Gastroesophageal sphincter (tissue), 4 donors: ENCODE measurements around the gene IVD. TPM values are rescaled to one million over a fixed set of nuclear protein-coding genes. Genes with fewer than 3 reads are reported as not detected.

Experiments
- ATAC-seq: fragments of 150-250 bp; one replicate; pipeline ENCODE4 v1.9.1; 2016; ENCODE audit warnings: mild to moderate bottlenecking, moderate library complexity
- H3K27ac ChIP-seq, 4 donors: fragments of 200-600 bp; sonication (generic) in 3 of 4; 1 replicate in 3 of 4; 2 replicates in 1 of 4; pipeline ENCODE4 v1.5.1; 2016 to 2019
- H3K27me3 ChIP-seq: fragments of 200-600 bp; sonication (generic); one replicate; pipeline ENCODE4 v1.5.1; 2019
- H3K36me3 ChIP-seq, 2 donors: fragments of 200-600 bp; sonication (generic); one replicate each; pipeline ENCODE4 v1.5.1; 2019; ENCODE audit warnings: control low read depth in 1 of 2
- H3K4me1 ChIP-seq, 3 donors: fragments of 200-600 bp; sonication (generic); 1 replicate in 2 of 3; 2 replicates in 1 of 3; pipeline ENCODE4 v1.5.1; 2016 to 2019; ENCODE audit warnings: control low read depth in 2 of 3
- H3K4me3 ChIP-seq, 2 donors: fragments of 200-600 bp; sonication (generic); one replicate each; pipeline ENCODE4 v1.5.1; 2019; ENCODE audit warnings: mild to moderate bottlenecking in 1 of 2, moderate library complexity in 1 of 2
- H3K9me3 ChIP-seq, 3 donors: fragments of 200-600 bp; sonication (generic); one replicate each; pipeline ENCODE4 v1.5.1; 2017 to 2019; ENCODE audit warnings: control low read depth in 2 of 3
- CTCF ChIP-seq, 4 experiments: fragments of 200-600 bp in 2 of 4; fragments of 450-650 bp in 2 of 4; sonication (generic) in 1 of 4; IDR thresholded peaks; one replicate each; pipeline ENCODE4 v1.5.1; 2017 to 2019; ENCODE audit warnings: antibody characterized with exemption in 4 of 4, mild to moderate bottlenecking in 2 of 4, moderate library complexity in 2 of 4
- EP300 ChIP-seq: sonication (generic); formaldehyde crosslinking; IDR thresholded peaks from one replicate; pipeline ENCODE4 v1.6.1; 2017; ENCODE audit warnings: antibody characterized with exemption, mild to moderate bottlenecking
- POLR2A ChIP-seq, 2 donors: fragments of 450-650 bp; IDR thresholded peaks; one replicate each; pipeline ENCODE4 v1.6.1; 2017; ENCODE audit warnings: antibody characterized with exemption in 2 of 2, mild to moderate bottlenecking in 2 of 2, moderate library complexity in 1 of 2
- POLR2AphosphoS5 ChIP-seq: sonication (generic); formaldehyde crosslinking; IDR thresholded peaks from one replicate; pipeline ENCODE4 v1.6.1; 2017; ENCODE audit warnings: antibody characterized with exemption
- WGBS, 2 donors: methylation state at CpG; one replicate each; pipeline ENCODE4 v1.1.5; 2018; ENCODE audit warnings: low coverage in 1 of 2; 5-methylcytosine and 5-hydroxymethylcytosine counted together
- total RNA-seq, 4 donors: library from RNA; depleted of rRNA; stranded (reverse); fragments of >200 nt; gene quantifications; one replicate each; pipeline ENCODE4 v1.1.0, GENCODE V29; 2016

IVD gene
- total RNA-seq, 4 donors from 2014 or later: 26.1 to 80.2 (median 50.1) TPM

GRCh38 chr15:40379374-40379773 lies 26.2 kb upstream of the IVD start:
- Histone ChIP-seq H3K36me3 (no peaks in the 10 kb centered on the region), H3K4me1 (peaks cover 0 to 15% (median 5%) of the 10 kb centered on the region in 3 donors), H3K9me3 (no peaks in the 10 kb centered on the region), H3K27me3 (no peaks in the 10 kb centered on the region), H3K4me3 (no peak overlapping the region), H3K27ac (no peak overlapping the region)
- TF ChIP-seq POLR2A (IDR thresholded peaks at IDR 0.05) (no peak), EP300 (no peak), CTCF (IDR thresholded peaks at IDR 0.05) (no peak), POLR2AphosphoS5 (no peak)
- ATAC-seq: no peak
- WGBS, 2 donors: 82 to 88% methylated on average over 4 of the region's 4 CpGs

GRCh38 chr15:40379853-40380252 lies 25.7 kb upstream of the IVD start:
- no peak overlapping the region for H3K4me3 ChIP-seq
- H3K4me1 ChIP-seq: peaks cover 0 to 15% (median 5%) of the 10 kb centered on the region in 3 donors
- WGBS, 2 donors: 8 to 17% methylated on average over 4 of the region's 4 CpGs
- H3K9me3 ChIP-seq: no peaks in the 10 kb centered on the region
- no peaks in the 10 kb centered on the region for H3K36me3 ChIP-seq
- H3K27ac ChIP-seq: no peak overlapping the region
- peak; percentile 59 for ATAC-seq
- TF ChIP-seq CTCF (IDR thresholded peaks at IDR 0.05): no peak
- no peak for TF ChIP-seq POLR2A (IDR thresholded peaks at IDR 0.05)
- no peak for TF ChIP-seq EP300
- TF ChIP-seq POLR2AphosphoS5: no peak
- no peaks in the 10 kb centered on the region for H3K27me3 ChIP-seq

- H3K9me3 ChIP-seq: no peaks in the 10 kb centered on the region
- no peaks in the 10 kb centered on the region for H3K36me3 ChIP-seq
- H3K27me3 ChIP-seq: no peaks in the 10 kb centered on the region
- H3K4me1 ChIP-seq: peaks cover 0 to 15% (median 5%) of the 10 kb centered on the region in 3 donors
- no peak overlapping the region for H3K4me3 ChIP-seq
- WGBS, 2 donors: 94% methylated on average over 5 of the region's 10 CpGs; no CpG with 5 or more reads in 1 of the 2 donors
- no peak overlapping the region for H3K27ac ChIP-seq
- no peak for ATAC-seq
- TF ChIP-seq CTCF (IDR thresholded peaks at IDR 0.05) (no peak), POLR2AphosphoS5 (no peak), POLR2A (IDR thresholded peaks at IDR 0.05) (no peak), EP300 (no peak)
These were observed 25.0 kb upstream of the IVD start for GRCh38 chr15:40380636-40381035.

GRCh38 chr15:40381818-40382529 lies 23.6 kb upstream of the IVD start:
- TF ChIP-seq CTCF (IDR thresholded peaks at IDR 0.05) (no peak), POLR2AphosphoS5 (no peak), POLR2A (IDR thresholded peaks at IDR 0.05) (no peak), EP300 (no peak)
- Histone ChIP-seq H3K27ac (no peak overlapping the region), H3K9me3 (no peaks in the 10 kb centered on the region), H3K27me3 (no peaks in the 10 kb centered on the region), H3K4me1 (peaks cover 0 to 15% (median 5%) of the 10 kb centered on the region in 3 donors), H3K4me3 (no peak overlapping the region), H3K36me3 (peaks cover 0 to 8% of the 10 kb centered on the region in 2 donors)
- no peak for ATAC-seq
- 84 to 92% methylated on average over 11 of the region's 11 CpGs for WGBS, 2 donors
